Adipocyte (in vitro differentiated cells): ENCODE results near the gene KRTAP10-3.
"Not testable (repeated sequence)": the region's sequence is repeated elsewhere in the genome, so short reads cannot be mapped to it uniquely, and the experiment has no call there.

Experiments used
- DNase-seq: peaks from one replicate; pipeline ENCODE4 v3.0.0-alpha.2; 2015; ENCODE audit warnings: low read depth
- H3K27me3 ChIP-seq: replicated peaks from 2 replicates; pipeline ENCODE4 v1.7.0; 2013; ENCODE audit warnings: mild to moderate bottlenecking, low read length, moderate library complexity; ENCODE audit not compliant: control insufficient read depth, insufficient read depth
- H3K36me3 ChIP-seq: 2 replicates; pipeline ENCODE4 v1.7.0; 2013; ENCODE audit warnings: low read length, mild to moderate bottlenecking, moderate library complexity; ENCODE audit not compliant: control insufficient read depth, insufficient read depth, severe bottlenecking
- H3K4me1 ChIP-seq: 2 replicates; pipeline ENCODE4 v1.7.0; 2013; ENCODE audit warnings: mild to moderate bottlenecking, low read length, moderate library complexity; ENCODE audit not compliant: control insufficient read depth, insufficient read depth
- H3K4me3 ChIP-seq: 2 replicates; pipeline ENCODE4 v1.7.0; 2013; ENCODE audit warnings: mild to moderate bottlenecking, low read length, moderate library complexity
- H3K9ac ChIP-seq: 2 replicates; pipeline ENCODE4 v1.7.0; 2013; ENCODE audit warnings: mild to moderate bottlenecking, low read length, moderate library complexity
- H3K9me3 ChIP-seq: 2 replicates; pipeline ENCODE4 v1.7.0; 2013; ENCODE audit warnings: mild to moderate bottlenecking, low read length, moderate library complexity; ENCODE audit not compliant: control insufficient read depth

Gene KRTAP10-3

GRCh38 chr21:44558695-44559094 lies at the start of gene KRTAP10-3:
TSS of gene KRTAP10-3 (minus strand) at chr21:44558795. CDS start at chr21:44558715, 80 bp downstream.
- Histone ChIP-seq H3K4me3 (no peak within 1 kb of the TSS), H3K27me3 (peaks cover 14% of the 10 kb centered on the region), H3K4me1 (no peaks in the 10 kb centered on the region), H3K9ac (no peak within 1 kb of the TSS), H3K36me3 (no peaks in the 10 kb centered on the region), H3K9me3 (peaks cover 17% of the 10 kb centered on the region)
- DNase-seq, result no peak

- no peaks in the 10 kb centered on the region for H3K36me3 ChIP-seq
- peaks cover 22% of the 10 kb centered on the region for H3K9me3 ChIP-seq
- H3K9ac ChIP-seq, result no peak overlapping the region
- peaks cover 8% of the 10 kb centered on the region for H3K27me3 ChIP-seq
- H3K4me1 ChIP-seq, result no peaks in the 10 kb centered on the region
- no peak for DNase-seq
- no peak overlapping the region for H3K4me3 ChIP-seq
Observed at GRCh38 chr21:44606495-44606894, 47.9 kb upstream of the KRTAP10-3 start.

- Histone ChIP-seq H3K36me3 (no peaks in the 10 kb centered on the region), H3K4me3 (no peak overlapping the region), H3K27me3 (peaks cover 10% of the 10 kb centered on the region), H3K4me1 (no peaks in the 10 kb centered on the region), H3K9me3 (peaks cover 8% of the 10 kb centered on the region), H3K9ac (no peak overlapping the region)
- no peak for DNase-seq
Observed at GRCh38 chr21:44603911-44604310, 45.3 kb upstream of the KRTAP10-3 start.

- Histone ChIP-seq H3K9me3 (peaks cover 11% of the 10 kb centered on the region), H3K4me3 (no peak overlapping the region), H3K4me1 (no peaks in the 10 kb centered on the region), H3K9ac (no peak overlapping the region), H3K36me3 (no peaks in the 10 kb centered on the region), H3K27me3 (peaks cover 10% of the 10 kb centered on the region)
- DNase-seq, result no peak
Observed at GRCh38 chr21:44603109-44603875, 44.7 kb upstream of the KRTAP10-3 start.

- H3K4me1 ChIP-seq, result no peaks in the 10 kb centered on the region
- peaks cover 13% of the 10 kb centered on the region for H3K9me3 ChIP-seq
- H3K9ac ChIP-seq, result no peak overlapping the region
- H3K27me3 ChIP-seq, result peaks cover 14% of the 10 kb centered on the region
- no peaks in the 10 kb centered on the region for H3K36me3 ChIP-seq
- no peak for DNase-seq
- no peak overlapping the region for H3K4me3 ChIP-seq
Observed at GRCh38 chr21:44602463-44602850, 43.9 kb upstream of the KRTAP10-3 start.

GRCh38 chr21:44601596-44602462 lies 43.2 kb upstream of the KRTAP10-3 start:
- H3K27me3 ChIP-seq, result peaks cover 14% of the 10 kb centered on the region
- H3K9ac ChIP-seq, result no peak overlapping the region
- H3K36me3 ChIP-seq, result no peaks in the 10 kb centered on the region
- no peaks in the 10 kb centered on the region for H3K4me1 ChIP-seq
- no peak overlapping the region for H3K4me3 ChIP-seq
- H3K9me3 ChIP-seq, result peaks cover 13% of the 10 kb centered on the region
- no peak for DNase-seq

- H3K9me3 ChIP-seq, H3K4me3 ChIP-seq: not testable (repeated sequence)
Observed at GRCh38 chr21:44601091-44601490, 42.5 kb upstream of the KRTAP10-3 start.

GRCh38 chr21:44600118-44600978 lies 41.8 kb upstream of the KRTAP10-3 start, which contains the start of gene KRTAP10-7:
TSS of gene KRTAP10-7 (plus strand) at chr21:44600597. CDS start at chr21:44600622, 25 bp downstream.
- not testable (repeated sequence) for H3K4me1 ChIP-seq, H3K4me3 ChIP-seq, H3K9me3 ChIP-seq, H3K36me3 ChIP-seq, DNase-seq, H3K9ac ChIP-seq
- H3K27me3 ChIP-seq, result peaks cover 22% of the 10 kb centered on the region

More at GRCh38 chr21:44601091-44601490, 42.5 kb upstream of the KRTAP10-3 start:
- not testable (repeated sequence) for H3K36me3 ChIP-seq, DNase-seq, H3K4me1 ChIP-seq, H3K9ac ChIP-seq
- peaks cover 16% of the 10 kb centered on the region for H3K27me3 ChIP-seq

GRCh38 chr21:44599264-44600029 lies 40.9 kb upstream of the KRTAP10-3 start:
- H3K36me3 ChIP-seq, result no peaks in the 10 kb centered on the region
- no peak overlapping the region for H3K9ac ChIP-seq

GRCh38 chr21:44598061-44598460 lies 39.5 kb upstream of the KRTAP10-3 start:
- peaks cover 41% of the 10 kb centered on the region for H3K27me3 ChIP-seq
- no peak for DNase-seq

More at GRCh38 chr21:44599264-44600029, 40.9 kb upstream of the KRTAP10-3 start:
- Histone ChIP-seq H3K4me3 (no peak overlapping the region), H3K9me3 (peaks cover 8% of the 10 kb centered on the region), H3K27me3 (peaks cover 27% of the 10 kb centered on the region), H3K4me1 (no peaks in the 10 kb centered on the region)
- no peak for DNase-seq

More at GRCh38 chr21:44598061-44598460, 39.5 kb upstream of the KRTAP10-3 start:
- Histone ChIP-seq H3K36me3 (no peaks in the 10 kb centered on the region), H3K4me3 (no peak overlapping the region), H3K9me3 (peaks cover 6% of the 10 kb centered on the region), H3K4me1 (peaks cover 4% of the 10 kb centered on the region), H3K9ac (no peak overlapping the region)
